ENCODE measurements around the gene BNIP5. TPM values are rescaled to one million over a fixed set of nuclear protein-coding genes. Genes with fewer than 3 reads are reported as not detected.
"Not testable (repeated sequence)": the region's sequence is repeated elsewhere in the genome, so short reads cannot be mapped to it uniquely, and the experiment has no call there.

The BNIP5 gene
- total and polyA plus RNA-seq, 2 experiments from 2014 or later: 0.12 TPM; not detected in 1

GRCh38 chr6:36339146-36339545 lies 2.5 kb upstream of the BNIP5 start:
- no peaks in the 10 kb centered on the region for H3K36me3 ChIP-seq
- H3K27ac ChIP-seq: no peak overlapping the region
- peaks cover 14% of the 10 kb centered on the region for H3K4me1 ChIP-seq (ENCODE audit: low read depth)
- DNase-seq (ENCODE audit: low read depth in 1 of 2, low spot score in 1 of 2): no peak
- TF ChIP-seq, protein P1, sequence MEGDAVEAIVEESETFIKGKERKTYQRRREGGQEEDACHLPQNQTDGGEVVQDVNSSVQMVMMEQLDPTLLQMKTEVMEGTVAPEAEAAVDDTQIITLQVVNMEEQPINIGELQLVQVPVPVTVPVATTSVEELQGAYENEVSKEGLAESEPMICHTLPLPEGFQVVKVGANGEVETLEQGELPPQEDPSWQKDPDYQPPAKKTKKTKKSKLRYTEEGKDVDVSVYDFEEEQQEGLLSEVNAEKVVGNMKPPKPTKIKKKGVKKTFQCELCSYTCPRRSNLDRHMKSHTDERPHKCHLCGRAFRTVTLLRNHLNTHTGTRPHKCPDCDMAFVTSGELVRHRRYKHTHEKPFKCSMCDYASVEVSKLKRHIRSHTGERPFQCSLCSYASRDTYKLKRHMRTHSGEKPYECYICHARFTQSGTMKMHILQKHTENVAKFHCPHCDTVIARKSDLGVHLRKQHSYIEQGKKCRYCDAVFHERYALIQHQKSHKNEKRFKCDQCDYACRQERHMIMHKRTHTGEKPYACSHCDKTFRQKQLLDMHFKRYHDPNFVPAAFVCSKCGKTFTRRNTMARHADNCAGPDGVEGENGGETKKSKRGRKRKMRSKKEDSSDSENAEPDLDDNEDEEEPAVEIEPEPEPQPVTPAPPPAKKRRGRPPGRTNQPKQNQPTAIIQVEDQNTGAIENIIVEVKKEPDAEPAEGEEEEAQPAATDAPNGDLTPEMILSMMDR (IDR thresholded peaks at IDR 0.05; ENCODE audit: low read depth, low read length): no peak
- peaks cover 3% of the 10 kb centered on the region for H3K27me3 ChIP-seq
- no peak overlapping the region for H3K4me3 ChIP-seq
- H3K9me3 ChIP-seq (ENCODE audit: low read depth): no peaks in the 10 kb centered on the region

GRCh38 chr6:36338223-36338622 lies 1.5 kb upstream of the BNIP5 start:
- H3K27me3 ChIP-seq; H3K4me3 ChIP-seq; H3K9me3 ChIP-seq (ENCODE audit: low read depth); DNase-seq (ENCODE audit: low read depth in 1 of 2, low spot score in 1 of 2); H3K27ac ChIP-seq; H3K36me3 ChIP-seq: not testable (repeated sequence)
- H3K4me1 ChIP-seq (ENCODE audit: low read depth): peaks cover 23% of the 10 kb centered on the region

DNA sequence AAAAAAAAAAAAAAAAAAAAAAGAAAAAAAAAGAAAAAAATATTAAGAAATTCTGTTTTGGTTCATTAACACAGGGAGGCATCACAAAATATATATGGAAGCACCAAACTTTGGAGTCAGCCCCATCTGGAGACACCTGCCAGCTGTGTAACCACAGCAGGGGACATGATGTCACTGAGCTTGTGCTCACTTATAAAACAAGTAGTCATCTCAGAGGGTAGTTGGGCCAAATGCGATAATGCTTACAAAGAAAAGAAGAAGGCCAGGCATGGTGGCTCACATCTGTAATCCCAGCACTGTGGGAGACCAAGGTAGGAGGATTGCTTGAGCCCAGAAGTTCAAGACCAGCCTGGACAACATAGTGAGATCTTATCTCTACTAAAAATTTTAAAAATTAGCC lies 1.1 kb upstream of the BNIP5 start:
- Histone ChIP-seq H3K4me1 (ENCODE audit: low read depth) (peaks cover 24% of the 10 kb centered on the region), H3K36me3 (no peaks in the 10 kb centered on the region), H3K9me3 (ENCODE audit: low read depth) (no peaks in the 10 kb centered on the region), H3K4me3 (no peak overlapping the region), H3K27ac (no peak overlapping the region), H3K27me3 (peaks cover 3% of the 10 kb centered on the region)
- TF ChIP-seq, protein P1 (IDR thresholded peaks at IDR 0.05; ENCODE audit: low read depth, low read length): no peak
- DNase-seq (ENCODE audit: low read depth in 1 of 2, low spot score in 1 of 2): no peak

- Histone ChIP-seq H3K36me3 (no peaks in the 10 kb centered on the region), H3K4me3 (no peak overlapping the region), H3K27me3 (peaks cover 3% of the 10 kb centered on the region), H3K27ac (no peak overlapping the region), H3K4me1 (ENCODE audit: low read depth) (peaks cover 24% of the 10 kb centered on the region), H3K9me3 (ENCODE audit: low read depth) (no peaks in the 10 kb centered on the region)
- TF ChIP-seq, protein P1 (IDR thresholded peaks at IDR 0.05; ENCODE audit: low read depth, low read length): no peak
- no peak for DNase-seq (ENCODE audit: low read depth in 1 of 2, low spot score in 1 of 2)
Measured at GRCh38 chr6:36336208-36336710, 429 bp downstream of the BNIP5 start.

GRCh38 chr6:36335465-36336207 lies 1.1 kb downstream of the BNIP5 start:
- peaks cover 3% of the 10 kb centered on the region for H3K27me3 ChIP-seq
- no peaks in the 10 kb centered on the region for H3K9me3 ChIP-seq (ENCODE audit: low read depth)
- TF ChIP-seq, protein P1 (IDR thresholded peaks at IDR 0.05; ENCODE audit: low read depth, low read length): no peak
- H3K4me3 ChIP-seq: no peak overlapping the region
- peaks cover 22% of the 10 kb centered on the region for H3K4me1 ChIP-seq (ENCODE audit: low read depth)
- no peak for DNase-seq (ENCODE audit: low read depth in 1 of 2, low spot score in 1 of 2)
- no peak overlapping the region for H3K27ac ChIP-seq
- H3K36me3 ChIP-seq: no peaks in the 10 kb centered on the region

- Histone ChIP-seq H3K36me3 (no peaks in the 10 kb centered on the region), H3K27ac (peak overlapping the region; percentile 10), H3K4me3 (no peak overlapping the region), H3K9me3 (ENCODE audit: low read depth) (no peaks in the 10 kb centered on the region), H3K27me3 (peaks cover 3% of the 10 kb centered on the region), H3K4me1 (ENCODE audit: low read depth) (peaks cover 21% of the 10 kb centered on the region)
- TF ChIP-seq, protein P1 (IDR thresholded peaks at IDR 0.05; ENCODE audit: low read depth, low read length): no peak
- no peak for DNase-seq (ENCODE audit: low read depth in 1 of 2, low spot score in 1 of 2)
Measured at GRCh38 chr6:36334832-36335459, 1.7 kb downstream of the BNIP5 start.
